HuH-7.5 (cell line): ENCODE results near the gene SPRED2.

Experiments used
- DNase-seq: peaks from one replicate; pipeline ENCODE4 v3.0.0; 2011; ENCODE audit warnings: low spot score

The SPRED2 gene

GRCh38 chr2:65432227-65433190 lies at the start of gene SPRED2:
Gene SPRED2 (minus strand): TSS chr2:65432599. CDS start chr2:65431987, 612 bp downstream.
- peak; percentile 87 for DNase-seq

GRCh38 chr2:65481961-65482360 lies 49.6 kb upstream of the SPRED2 start:
- no peak for DNase-seq

DNA sequence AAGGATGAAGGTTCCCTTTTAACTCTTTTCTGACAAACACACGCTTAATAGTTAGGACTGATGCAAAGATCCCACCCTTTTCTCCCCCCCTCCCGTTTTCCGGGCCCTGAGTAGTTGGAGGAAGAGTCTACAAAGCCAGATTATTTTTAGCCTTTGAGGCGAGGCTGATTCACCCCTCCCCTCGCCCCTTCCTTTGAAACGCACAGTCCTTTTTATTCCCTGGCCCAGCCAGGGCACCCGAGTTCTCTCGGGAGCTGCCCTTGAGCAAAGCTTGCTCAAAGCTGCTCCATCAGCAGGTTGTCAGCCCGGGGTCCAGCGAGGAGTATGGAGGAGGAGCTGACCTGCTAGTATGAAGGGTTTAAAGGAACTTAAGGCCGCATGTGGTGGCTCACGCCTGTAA lies 47.1 kb upstream of the SPRED2 start:
- DNase-seq, result no peak

- no peak for DNase-seq
Observed at GRCh38 chr2:65478498-65479135, 46.2 kb upstream of the SPRED2 start.

- no peak for DNase-seq
Observed at GRCh38 chr2:65477590-65477989, 45.2 kb upstream of the SPRED2 start.

DNA sequence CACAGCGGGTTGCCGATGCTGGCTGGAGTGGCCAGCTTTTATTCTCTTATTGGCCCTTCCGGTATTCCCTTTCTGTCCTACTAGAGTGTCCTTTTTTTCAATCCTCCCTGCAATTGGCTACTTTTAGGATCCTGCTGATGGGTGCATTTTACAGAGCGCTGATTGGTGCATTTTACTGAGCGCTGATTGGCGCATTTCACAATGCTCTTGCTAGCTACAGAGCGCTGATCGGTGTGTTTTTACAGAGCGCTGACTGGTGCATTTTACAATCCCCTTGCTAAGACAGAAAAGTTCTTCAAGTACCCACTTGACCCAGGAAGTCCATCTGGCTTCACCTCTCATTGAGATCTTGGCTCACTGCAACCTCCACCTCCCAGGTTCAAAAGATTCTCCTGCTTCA lies 44.4 kb upstream of the SPRED2 start:
- no peak for DNase-seq

GRCh38 chr2:65475000-65475399 lies 42.6 kb upstream of the SPRED2 start:
- DNase-seq, result no peak

DNA sequence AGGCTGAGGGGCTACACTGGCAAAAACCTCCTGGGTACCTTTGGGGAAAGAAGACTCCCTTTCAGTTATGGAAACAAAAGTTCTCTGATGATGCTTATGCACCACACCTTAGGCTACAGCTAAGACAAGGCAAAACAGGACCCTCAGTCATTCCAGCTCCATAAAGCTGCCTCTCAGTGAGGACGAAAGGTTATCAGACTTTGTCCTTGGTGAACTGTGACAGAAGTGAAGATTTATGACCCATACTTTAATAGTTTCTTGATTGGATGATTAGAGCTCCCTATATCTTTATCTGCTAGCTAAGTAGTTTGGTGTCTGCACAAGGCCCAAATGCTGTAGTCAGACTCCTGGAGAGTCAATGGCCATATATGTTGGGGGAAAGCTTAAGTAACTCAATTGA lies 40.6 kb upstream of the SPRED2 start:
- DNase-seq, result no peak

- DNase-seq, result no peak
Observed at GRCh38 chr2:65471409-65471808, 39.0 kb upstream of the SPRED2 start.

GRCh38 chr2:65466551-65466950 lies 34.2 kb upstream of the SPRED2 start:
- DNase-seq, result no peak

DNA sequence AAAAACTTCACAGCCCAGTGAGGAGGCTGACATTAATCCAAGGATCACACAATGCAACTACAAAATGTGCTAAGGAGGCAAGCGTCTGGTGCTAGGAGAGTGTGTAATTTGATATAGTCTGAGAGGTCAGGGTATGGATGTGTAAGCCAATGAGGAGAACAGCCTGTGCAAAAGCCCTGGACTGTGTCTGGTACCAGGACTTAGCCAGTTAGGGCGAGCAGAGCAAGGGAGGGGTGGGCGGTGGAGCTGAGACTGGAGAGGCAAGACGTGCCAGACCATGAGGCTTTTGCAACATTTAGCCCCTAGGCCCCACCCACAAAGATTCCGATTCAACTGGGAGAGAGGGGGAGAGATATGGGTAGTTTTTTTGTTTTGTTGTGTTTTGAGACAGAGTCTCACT lies 33.5 kb upstream of the SPRED2 start:
- no peak for DNase-seq

GRCh38 chr2:65465124-65465523 lies 32.7 kb upstream of the SPRED2 start:
- DNase-seq, result no peak

DNA sequence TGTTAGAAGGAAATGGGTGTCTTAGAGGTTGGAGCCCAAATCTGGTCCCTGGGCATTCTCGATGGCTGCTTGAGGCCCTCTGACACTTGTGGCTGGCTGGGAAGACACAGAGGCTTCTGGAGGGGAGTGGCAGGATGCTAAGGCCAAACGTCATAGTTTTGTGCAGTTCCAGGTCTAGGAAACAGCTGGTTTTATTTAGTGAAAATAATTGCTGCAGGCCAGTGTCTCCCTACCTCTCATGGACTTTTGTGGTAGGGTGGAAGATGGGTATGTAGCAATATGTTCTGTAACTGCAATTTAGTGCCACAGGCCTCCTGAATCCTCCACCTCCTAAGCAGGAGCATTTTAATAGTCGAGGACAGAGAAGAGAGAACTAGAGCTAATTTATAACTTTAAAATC lies 32.2 kb upstream of the SPRED2 start:
- DNase-seq, result no peak

DNA sequence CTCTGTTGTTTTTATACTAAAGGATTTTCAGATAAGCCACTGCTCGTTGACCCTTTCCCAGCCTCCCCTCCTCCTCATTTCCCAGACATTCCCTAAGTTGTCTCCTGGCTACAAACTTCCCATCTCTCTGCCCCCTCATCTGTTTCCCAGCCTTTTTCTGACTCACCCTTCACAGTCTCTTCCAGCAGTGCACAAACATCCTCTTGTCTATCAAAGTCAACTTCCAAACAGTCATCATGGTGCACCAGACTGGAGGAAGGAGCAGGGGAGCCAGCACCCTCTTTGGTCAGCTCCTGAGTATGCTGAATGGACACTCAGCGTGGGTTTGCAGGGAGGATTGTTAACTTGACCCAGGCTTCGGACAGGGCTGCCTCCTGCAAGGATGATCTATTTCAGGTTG lies 26.6 kb upstream of the SPRED2 start:
- DNase-seq, result no peak

DNA sequence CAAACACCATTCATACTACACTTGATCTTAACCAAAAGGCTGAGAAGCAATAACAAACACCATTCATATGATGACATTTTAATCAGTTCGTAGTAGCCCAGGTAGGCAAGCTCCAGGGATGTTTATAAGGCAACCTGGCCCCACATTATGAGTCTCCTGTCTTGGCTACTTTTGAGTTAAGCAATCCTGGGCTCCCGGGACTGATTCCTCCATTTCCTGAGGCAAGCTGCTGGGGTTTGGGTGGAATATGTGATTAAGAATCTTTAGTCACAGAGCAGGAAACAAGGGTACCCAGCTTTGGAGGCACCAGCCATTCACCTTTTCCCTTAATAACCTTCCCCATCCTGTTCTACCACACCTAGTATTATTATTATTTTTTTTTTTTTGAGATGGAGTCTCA lies 24.5 kb upstream of the SPRED2 start:
- DNase-seq, result no peak

DNA sequence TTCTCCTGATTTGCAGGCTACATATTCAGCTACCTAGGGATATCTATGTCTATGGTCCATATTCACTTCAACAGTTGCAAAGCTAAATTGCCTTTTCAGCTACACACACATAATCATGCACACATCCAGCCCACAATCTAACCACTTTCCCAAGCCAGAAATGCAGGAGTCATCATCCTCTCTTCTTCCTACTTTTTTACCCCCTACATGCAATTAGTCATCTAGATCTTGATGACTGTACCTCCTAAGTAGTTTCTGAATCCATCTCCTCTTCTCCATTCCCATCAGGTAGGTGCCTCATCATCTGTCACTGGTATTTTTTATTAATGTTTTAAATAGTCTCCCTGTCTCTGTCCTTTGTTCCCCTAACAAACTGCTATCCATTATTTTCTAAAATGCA lies 23.7 kb upstream of the SPRED2 start:
- no peak for DNase-seq

GRCh38 chr2:65453916-65454315 lies 21.5 kb upstream of the SPRED2 start:
- no peak for DNase-seq

GRCh38 chr2:65452150-65452895 lies 19.9 kb upstream of the SPRED2 start:
- no peak for DNase-seq

DNA sequence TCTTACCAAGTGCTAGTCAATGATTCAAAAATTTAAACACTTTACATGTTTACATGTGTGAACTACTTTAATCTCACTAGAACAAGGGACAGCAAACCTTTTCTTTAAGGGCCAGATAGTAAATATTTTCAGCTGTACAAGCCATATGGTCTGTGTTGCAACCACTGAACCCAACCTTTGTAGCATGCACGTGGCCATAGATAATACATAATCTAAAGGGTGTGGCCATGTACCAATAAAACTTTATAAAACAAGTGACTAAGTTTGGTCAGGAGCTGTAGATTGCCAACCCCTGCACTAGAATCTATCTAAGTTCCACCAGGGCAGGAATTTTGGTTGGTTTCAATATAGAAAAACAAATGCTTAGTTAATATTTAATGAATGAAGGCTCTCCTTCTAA lies 18.4 kb upstream of the SPRED2 start:
- no peak for DNase-seq

GRCh38 chr2:65450393-65450792 lies 18.0 kb upstream of the SPRED2 start:
- no peak for DNase-seq

- no peak for DNase-seq
Observed at GRCh38 chr2:65443509-65444186, 11.2 kb upstream of the SPRED2 start.

DNA sequence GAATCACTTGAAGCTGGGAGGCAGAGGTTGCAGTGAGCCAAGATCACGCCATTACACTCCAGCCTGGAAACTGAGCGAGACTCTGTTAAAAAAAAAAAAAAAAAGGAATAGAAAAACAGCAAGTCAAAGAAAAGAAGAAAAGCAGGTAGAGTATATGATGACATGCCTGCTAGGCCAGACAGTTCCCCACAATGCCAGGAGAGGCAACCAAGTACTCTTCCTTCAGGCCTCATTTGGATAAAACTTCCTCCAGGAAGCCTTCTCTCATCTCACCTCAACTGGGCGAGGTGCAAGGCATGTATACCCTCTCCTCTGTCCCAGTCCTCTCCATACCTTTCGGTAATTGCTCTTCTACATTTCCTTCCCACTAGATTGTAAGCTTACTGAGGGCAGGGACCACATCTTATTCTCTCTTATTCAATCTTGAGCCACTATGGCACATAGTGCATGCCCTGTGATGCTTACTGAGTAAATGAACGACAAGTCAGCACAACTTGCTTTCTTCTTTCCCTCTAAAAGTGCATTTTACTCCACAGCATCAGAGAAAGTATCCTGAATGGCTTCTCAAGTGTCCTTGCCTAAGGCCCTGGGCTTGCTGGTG lies 10.1 kb upstream of the SPRED2 start:
- no peak for DNase-seq
